IPS-NIHi7 (cell line): Measurements from ENCODE around the gene NDE1.

Source experiments
- DNase-seq: peaks from one replicate; pipeline ENCODE4 v3.0.0; 2012; ENCODE audit warnings: mixed read lengths; ENCODE audit errors: extremely low spot score

NDE1 gene

DNA sequence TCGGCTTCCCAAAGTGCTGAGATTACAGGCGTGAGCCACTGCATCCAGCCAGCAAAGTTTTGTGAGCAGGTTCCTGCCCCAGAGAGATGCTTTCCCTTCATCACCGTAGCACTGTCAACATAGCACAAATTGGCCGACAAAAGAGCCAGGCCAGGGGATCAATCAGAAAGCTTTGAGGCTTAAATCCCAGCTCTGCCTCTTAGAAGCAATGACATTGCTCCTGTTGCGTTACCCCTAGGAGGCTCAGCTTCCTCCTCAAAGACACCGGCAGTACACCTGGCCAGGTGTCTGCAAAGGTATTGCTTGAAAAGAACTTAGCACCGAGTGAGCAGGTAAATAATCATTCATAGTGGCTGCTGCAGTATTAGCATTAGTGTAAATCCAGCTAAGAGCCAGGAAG, 86.5 kb downstream of the NDE1 start:
- no peak for DNase-seq

DNA sequence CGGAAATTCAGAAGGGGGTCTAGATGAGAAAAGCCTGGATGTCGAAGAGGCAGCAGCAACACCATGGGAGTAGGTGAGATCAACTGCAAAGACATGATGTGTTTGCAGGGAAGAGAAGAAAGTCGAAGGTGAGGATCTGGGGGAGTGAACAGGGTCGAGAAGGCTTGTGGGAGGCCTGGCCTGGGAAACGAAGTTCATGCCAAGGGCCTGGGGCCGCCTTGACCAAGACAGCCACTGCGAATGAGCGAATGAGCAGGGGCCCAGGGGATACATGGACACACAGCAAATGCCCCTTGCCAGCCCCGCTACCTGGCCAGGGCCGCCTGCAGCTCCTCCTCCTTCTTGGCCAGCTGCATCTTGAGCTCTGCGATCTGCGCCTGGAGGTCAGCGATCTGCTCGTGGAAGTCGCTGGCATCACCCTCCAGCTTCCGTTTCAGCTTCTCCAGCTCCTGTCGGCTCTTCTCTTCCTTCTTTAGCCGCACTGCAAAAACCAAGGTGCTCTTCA, 87.1 kb downstream of the NDE1 start:
- no peak for DNase-seq

DNA sequence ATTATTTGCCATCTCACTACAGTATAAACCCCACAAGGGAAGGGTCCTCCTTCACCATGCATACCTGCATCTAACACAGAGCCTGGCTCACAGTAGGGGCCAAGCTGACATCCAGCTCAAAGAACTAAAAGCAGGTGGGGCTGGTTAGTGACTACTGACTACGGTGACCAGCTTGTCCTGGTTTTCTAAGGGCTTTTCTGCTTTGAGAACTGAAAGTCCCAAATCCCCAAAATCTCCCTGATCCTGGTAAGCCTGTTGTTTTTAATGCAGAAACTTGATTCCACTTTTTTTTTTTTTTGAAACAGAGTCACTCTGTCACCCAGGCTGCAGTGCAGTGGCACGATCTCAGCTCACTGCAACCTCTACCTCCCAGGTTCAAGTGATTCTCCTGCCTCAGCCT, 89.4 kb downstream of the NDE1 start:
- DNase-seq, result no peak

DNA sequence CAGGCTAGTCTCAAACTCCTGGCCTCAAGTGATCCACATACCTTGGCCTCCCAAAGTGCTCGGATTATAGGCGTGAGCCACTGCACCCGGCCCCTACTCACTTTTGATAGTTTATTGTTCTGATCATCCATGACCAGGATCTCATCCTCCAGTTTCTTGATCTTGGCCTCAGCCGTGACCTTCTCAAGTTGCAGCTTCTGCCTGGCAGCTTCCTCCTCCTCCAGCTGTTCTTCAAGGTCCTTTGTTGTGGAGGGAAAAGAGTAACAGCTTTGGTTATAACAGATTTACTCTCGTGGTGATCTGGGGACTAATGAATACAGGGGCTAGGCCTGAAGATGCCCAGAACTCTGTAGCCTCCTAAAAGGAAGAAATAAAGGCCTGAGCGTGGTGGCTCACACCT, 89.9 kb downstream of the NDE1 start:
- no peak for DNase-seq

DNA sequence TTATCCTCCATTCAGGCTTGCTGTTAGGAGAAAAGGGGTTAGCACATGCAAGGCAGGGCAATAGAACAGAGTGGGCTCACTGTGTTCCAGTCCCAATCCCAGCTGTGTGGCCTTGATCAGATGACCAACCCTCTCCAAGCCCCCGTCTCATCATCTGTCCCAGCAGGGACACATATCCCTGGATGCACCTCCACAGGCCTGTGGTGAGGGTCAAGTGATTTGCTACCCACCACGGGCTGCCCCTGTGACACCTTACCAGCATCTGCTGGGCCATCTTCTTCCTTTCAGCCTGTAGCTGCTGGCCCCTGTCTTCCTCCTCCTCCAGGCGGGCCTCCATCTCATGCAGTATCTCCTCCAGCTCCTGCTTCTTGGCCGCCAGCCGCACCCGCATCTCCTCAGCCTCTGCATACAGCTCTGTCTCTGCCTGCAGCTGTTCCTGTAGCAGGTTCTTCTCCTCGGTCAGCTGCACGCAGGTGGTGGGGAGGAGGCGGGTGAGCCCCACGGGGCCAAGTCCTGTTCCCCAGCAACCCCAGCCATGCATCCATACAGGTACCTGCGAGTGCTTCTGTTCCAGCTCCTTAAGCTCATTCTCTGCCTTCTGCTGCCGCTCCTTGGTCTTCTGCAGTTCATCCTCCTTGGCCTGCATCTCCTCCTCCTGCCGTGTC, 91.3 kb downstream of the NDE1 start:
- DNase-seq, result no peak

DNA sequence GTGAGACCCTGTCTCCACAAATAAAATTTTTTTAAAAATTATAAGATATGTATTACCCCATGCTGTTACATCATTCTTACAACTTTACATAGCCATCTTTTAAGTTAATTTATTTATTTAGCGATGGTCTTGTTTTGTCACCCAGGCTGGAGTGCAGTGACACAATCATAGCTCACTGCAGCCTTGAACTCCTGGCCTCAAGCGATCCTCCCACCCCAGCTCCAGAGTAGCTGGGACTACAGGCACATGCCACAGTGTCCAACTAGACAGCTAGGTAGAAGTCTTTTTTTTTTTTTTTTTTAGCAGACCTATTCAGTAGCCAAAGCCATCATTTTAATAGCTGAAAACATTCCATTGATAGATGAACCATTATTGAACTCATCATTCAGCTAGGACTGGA, 92.7 kb downstream of the NDE1 start:
- no peak for DNase-seq

DNA sequence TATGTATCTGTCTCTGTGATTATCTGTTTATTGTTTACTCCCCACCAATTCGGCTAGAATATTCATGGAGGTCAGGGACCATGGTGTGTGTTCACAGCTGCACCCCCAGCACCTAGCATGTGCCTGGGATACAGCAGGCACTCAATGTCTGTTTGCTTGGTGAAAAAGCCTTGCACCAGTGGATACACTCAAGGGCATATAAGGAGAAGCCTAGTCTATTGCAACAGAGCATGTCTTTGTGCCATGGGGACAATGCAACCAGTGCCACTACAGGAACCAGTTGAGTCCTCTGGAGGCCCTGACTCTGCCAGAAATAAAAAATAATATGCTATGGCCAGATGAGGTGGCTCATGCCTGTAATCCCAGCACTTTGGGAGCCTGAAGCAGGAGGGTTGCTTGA, 93.6 kb downstream of the NDE1 start:
- no peak for DNase-seq

DNA sequence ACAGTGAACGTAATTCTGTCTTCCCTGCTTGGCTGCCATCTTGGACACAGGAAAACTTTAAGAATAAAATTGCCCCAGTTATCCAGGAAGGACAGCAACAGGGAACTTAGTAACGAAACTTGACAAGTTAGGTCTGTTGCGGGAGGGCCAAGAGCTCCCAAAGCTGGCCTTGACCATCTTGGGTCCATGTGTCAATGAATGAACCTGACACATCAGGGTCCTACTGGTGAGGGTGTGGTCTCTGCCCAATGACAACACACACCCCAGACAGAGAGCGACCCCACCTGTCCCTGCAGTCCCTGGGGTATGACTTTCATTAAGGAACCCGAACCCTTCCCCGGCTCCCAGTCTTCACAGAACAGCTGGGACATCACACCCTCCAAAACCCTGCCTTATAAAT, 96.3 kb downstream of the NDE1 start:
- no peak for DNase-seq

DNA sequence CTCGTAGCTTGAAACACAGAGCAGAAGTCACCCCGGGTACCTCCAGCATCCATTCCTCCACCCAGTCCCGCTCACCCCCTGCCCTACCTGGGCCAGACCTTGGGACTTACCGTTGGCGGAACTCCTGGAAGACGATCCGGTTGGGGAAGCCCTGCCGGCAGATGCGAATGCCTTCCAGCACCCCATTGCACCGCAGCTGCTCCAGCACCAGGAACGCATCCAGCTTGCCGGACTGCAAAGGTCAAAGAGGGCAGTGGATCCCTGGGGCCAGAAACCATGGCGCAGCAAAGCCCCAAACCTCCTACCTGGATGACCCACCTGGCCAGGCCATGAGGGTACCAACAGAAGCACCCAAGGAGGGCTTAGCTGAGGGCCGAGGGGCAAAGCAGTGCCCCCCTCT, 97.9 kb downstream of the NDE1 start:
- no peak for DNase-seq

DNA sequence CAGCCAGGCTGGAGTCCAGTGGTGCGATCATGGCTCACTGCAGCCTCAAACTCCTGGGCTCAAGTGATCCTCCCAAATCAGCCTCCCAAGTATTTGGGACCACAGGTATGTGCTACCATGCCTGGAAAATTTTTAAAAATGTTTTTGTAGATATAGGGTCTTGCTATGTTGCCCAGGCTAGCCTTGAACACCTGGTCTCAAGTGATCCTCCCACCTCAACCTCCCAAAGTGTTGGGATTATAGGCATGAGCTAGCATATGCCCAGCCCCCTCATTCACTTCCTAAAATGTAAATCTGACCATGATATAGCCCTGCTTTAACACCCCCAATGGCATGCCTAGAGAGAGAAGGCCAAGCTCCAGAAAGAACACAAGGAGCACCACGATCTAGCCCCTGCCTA, 98.6 kb downstream of the NDE1 start:
- no peak for DNase-seq

DNA sequence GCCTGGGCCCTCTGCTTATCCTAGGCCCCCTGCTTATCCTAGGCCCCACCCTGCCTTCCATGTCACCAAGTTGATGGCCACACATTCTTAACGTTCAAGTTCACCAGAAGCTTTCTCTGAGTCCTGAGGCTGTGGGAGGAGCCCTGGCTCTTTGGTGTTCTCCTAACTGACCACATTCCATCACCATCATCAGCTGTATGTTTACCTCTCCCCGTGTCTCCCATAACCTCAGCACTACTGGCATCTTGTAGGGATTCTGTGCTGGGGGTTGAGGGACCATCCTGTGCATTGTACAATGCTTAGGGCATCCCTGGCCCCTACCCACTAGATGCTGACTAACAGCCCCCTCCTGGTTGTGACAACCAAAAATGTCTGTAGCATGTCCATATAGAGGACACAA, 99.3 kb downstream of the NDE1 start:
- DNase-seq, result no peak

DNA sequence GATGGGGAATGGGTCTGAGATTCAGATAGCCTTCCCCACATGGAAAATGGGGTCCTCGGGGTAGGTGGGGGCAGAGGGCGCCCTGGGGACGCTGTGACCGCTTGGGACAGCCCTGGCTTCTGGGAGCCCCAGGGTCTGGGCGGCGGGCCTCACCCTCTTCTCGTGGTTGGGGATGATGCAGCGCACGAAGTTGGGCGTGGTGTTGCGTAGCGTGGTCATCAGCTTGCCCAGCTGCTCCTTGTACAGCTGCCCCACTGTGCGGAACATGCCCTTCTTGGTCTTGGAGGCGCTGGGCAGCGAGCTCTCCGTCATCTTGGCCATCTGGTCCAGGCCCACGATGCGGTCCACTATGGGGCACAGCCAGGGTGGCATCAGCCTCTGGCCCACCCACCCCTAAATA, 99.9 kb downstream of the NDE1 start:
- no peak for DNase-seq

DNA sequence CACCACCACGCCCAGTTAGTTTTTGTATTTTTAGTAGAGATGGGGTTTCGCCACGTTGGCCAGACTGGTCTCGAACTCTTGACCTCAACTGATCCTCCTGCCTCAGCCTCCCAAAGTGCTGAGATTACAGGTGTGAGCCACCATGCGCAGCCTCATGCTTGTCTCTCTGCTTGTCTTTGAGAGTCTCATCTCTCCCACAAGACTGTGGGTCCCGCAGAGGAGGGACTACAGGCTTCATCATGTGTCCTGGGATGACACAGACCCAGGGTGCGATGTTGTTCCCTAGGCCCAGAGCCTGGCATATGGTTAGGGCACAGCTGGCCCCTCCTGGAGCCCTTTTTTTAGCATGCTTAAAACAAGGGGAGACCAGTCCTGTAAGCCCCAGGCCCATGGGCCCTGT, 101.9 kb downstream of the NDE1 start:
- DNase-seq, result no peak

DNA sequence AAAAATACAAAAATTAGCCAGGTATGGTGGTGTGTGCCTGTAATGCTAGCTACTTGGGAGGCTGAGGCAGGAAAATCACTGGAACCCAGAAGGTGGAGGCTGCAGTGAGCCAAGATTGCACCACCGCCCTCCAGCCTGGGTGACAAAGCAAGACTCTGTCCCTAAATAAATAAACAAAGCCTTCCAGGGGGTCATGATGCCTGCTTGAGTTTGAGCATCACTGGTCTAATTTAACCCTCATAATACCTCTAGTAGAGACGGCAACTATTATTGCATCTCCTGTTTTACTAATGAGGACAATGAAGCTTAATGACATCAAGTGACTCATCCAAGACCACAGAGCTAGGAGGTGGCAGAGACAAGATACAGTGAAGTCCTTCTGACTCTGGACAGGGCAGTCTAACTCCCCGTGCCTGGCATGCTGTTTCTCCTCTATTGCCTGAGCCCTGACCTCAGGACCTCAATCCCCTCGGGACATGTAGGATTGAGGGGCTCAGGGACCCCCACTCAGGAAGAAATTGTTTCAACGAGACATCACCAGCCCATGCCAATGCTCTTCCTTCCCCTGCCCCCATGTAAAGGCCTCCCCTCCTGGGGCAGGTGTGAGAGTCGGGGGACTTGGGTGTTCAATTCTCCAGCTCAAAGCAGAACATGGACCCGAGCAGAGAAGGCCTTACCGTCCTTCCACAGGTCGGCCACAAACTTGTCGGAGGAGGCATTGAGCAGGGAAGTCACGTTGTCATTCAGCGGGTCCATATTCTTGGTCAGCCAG, 102.9 kb downstream of the NDE1 start:
- DNase-seq, result no peak

DNA sequence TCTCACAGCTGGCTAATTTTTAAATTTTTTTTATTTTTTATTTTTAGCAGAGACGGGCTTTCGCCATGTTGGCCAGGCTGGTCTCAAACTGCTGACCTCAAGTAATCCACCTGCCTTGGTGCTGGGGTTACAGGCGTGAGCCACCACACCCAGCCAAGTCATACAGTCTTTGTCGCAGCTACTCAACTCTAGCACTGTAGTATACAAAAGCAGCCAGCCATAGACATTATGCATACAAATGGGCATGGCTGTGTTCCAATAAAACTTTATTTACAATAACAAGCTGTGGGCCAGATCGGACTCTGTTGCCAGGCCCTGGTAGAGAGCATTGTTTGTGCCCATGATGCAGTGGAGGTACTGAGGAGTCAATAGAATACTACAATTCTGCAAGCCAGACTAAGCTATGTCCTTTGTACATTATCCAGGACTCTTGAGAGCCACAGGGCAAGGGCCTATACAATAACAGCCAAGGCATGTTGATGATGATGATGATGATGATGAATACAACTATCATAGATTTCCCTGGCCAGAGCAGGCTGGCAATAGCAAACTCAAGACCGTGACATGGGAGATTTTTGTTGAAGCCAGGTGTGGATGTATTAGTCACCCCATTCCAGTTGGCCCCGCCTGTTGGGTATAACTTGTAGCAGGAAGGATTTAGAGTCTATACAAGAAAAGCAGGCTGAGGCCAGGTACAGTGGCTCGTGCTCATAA, 104.9 kb downstream of the NDE1 start:
- no peak for DNase-seq

DNA sequence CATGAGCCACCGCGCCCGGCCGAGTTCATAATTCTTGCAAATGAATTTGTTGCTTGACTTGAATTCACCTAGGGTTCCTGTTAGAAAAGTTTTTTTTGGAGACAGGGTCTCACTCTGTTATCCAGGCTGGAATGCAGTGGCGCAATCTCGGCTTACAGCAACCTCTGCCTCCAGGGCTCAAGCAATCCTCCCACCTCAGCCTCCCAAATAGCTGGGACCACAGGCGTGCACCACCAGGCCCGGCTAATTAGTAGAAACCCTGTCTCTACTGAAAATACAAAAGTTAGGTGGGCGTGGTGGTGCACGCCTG, 107.0 kb downstream of the NDE1 start:
- DNase-seq, result no peak

DNA sequence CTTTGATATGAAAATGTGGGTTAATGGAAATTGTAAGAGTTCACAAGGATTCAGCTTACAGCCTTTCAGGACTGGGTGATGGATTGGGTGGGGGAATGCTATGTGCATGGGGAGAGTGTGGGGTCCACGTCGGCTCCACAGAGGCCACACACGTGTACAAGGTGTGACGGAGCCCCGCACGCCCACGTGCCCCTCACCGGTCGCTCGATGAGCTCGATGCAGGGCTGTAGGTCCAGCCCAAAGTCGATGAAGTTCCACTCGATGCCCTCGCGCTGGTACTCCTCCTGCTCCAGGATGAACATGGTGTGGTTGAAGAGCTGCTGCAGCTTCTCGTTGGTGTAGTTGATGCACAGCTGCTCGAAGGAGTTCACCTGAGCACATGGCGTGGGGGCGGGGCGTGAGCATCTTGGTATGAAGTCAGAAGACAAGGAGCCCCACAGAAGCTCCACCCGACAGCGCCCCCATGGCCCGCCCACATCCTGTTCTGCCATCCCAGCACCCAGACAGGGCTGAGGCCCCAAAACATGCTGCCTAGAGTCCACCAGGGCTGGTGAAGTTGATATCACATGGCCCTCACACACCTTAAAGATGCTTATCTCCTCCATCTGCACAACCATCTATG, 107.7 kb downstream of the NDE1 start:
- DNase-seq, result no peak

DNA sequence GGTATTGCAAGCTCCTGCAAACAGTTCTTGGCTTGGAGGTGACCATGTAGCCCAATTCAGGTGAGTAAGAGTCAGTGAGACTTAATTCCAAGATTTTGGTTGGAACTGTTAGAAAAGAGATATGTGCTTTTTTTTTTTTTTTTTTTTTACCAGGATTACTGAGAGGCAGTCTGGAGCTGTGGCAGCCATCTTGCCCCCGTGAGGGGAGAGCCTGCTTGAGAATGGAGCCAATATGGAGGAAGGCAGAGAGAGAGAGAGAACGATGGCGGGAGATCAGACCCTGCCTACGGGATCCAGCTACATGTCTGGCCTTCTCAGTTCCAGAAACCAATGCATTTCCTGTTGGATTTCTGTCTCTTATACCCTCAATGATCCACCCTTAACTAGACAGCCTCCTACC, 109.0 kb downstream of the NDE1 start:
- DNase-seq, result no peak

DNA sequence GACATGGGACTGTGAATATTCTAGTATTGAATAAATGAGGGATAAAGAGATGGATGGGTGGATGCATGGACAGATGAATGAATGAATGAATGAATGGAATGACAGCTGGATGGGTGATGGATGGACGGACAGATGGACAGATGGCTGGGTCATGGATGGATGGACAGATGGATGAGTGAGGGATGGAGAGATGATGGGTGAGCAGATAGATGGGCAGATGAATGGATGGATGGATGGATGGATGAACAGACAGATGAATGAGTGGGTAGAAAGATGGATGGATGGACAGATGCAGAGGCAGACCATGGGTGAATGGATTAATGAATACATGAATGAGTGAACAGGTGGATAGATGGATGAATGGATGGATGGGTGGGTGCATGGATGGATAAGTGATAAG, 110.1 kb downstream of the NDE1 start:
- no peak for DNase-seq

DNA sequence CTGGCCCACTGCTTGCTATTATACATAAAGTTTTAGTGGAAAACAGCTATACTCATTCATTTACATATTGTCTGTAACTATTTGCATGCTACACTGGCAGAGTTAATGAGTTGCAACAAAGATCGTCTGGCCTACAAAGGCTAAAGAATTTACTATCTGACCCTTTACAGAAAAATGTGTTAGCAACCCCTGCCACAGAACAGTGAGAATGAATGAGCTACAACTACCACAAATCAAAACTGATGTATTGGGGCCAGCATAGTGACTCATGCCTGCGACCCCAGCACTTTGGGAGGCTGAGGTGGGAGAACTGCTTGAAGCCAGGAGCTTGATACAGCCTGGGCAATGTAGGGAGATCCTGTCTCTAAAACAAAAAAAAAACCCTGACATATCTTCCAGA, 114.1 kb downstream of the NDE1 start:
- DNase-seq, result no peak

DNA sequence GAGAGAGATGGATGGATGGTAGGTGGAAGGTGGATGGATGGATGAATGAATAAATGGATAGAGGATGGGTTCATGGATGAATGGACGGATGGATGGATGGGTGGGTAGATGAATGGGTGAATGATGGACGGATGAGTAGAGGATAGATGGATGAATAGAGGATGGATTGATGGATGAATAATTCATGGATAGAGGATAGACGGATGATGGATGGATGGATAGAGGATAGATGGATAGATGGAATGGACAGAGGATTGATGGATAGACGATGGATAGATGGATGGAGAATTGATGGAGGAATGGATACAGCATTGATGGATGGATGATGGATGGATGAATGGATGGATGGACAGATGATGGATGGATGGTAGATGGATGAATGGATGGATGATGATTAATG, 115.1 kb downstream of the NDE1 start:
- no peak for DNase-seq

DNA sequence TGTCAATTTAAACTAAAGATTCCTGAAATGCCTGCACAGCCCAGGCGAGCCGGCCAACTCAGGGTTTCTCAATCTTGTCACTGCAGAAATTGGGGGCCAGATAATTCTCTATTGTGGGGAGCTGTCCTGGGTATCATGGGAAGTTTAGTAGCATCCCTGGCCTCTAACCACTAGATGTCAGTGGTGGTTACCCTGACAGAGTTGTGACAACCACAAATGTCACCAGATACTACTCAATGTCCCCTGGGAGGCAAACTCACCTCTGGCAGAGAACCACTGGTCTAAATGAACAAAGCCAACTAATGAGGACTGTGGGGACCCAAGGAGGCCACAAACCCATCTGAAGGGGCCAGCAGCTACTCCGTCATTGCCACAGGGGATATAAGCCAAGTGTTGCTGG, 115.8 kb downstream of the NDE1 start:
- peak; percentile 63 for DNase-seq

DNA sequence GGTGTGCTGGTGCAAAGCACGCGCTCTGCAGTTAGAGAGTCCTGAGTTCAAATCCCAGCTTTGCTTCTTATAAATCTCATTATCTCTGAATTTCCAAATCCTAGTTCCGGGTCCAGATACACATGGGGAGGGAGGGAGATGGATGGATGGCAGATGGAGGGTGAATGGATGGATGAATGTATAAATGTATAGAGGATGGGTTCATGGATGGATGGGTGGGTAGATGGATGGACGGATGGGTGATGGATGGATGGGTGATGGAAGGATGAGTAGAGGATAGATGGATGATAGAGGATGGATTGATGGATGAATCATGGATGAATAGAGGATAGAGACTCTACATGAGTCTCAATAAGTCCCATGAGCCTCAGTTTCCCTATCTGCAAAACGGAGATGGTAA, 116.9 kb downstream of the NDE1 start:
- no peak for DNase-seq
